Stimulated activated CD8-positive, alpha-beta memory T cell treated with anti-CD3 and anti-CD28 coated beads, Interleukin-7, amount 100 ng/mL, for 1 hour (primary cell): ENCODE data around the gene CAGE1.

Experiments
- DNase-seq, 2 donors: peaks; one replicate each; pipeline ENCODE4 v3.0.0-alpha.2; 2020; ENCODE audit warnings: low read depth in 2 of 2

The CAGE1 gene

DNA sequence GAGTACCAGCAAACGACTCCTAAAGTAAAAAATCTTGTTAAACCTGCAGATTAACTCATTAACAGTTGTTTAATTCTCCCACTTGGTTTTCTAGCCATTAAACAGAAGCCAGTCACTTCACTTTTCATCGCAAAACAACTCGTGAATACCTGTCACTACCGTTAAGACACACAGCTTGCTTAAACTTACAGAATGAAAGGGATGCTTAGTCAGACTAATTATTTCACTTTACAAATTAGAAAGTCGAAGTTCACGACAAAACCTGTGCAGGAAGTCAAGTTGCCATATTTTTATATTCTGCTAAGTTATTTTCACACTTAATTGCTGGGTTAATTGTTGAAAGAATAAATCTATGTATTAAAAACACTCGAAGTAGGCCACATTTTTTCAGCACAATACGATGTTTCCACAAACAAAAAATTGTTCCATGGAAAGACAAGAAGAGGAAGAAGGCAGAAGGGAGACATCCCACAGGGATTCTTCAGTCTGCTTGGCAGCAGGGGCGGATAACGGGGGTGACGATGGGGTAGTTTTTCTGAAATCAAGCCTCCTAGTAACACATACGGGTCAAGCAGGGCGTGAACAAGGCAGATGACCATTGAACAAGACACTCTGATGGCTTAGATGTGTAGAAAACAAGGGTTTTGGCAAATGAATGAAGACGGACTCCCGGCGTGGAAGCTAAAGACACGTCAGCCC, 77.5 kb downstream of the CAGE1 start:
- DNase-seq, result no peak

DNA sequence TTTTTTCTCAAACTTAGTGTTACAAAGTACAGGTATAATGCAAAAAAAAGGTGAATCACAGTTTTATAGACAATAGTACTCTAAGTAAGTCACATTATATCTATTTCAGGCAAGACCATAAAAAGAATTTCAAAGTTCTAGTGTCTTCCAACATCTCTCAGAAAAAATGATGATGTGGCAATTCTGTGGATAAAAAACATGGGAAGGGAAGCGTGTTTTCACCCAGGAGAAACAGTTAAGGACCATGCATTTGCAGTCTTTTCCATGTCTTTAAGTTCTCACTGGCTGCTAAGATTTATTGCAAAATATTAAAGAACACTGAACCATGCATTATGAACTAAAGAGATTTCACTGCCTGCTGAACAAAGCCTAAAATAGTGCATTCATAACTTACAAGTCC, 78.4 kb downstream of the CAGE1 start:
- DNase-seq, result no peak

DNA sequence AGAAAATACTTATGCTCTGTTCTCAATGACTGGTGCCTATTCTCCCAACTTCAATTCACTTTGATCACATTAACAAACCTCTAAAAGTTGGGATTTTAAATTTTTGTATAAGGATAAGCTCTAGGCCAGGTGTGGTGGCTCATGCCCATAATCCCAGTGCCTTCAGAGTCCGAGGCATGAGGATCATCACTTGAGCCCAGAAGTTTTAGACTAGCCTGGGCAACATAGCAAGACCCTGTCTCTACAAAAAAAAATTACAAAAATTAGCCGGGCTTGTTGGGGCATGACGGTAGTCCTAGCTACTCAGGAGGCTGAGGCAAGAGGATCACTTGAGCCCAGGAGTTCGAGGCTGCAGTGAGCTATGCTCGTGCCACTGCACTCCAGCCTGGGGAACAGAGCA, 80.5 kb downstream of the CAGE1 start:
- no peak for DNase-seq

DNA sequence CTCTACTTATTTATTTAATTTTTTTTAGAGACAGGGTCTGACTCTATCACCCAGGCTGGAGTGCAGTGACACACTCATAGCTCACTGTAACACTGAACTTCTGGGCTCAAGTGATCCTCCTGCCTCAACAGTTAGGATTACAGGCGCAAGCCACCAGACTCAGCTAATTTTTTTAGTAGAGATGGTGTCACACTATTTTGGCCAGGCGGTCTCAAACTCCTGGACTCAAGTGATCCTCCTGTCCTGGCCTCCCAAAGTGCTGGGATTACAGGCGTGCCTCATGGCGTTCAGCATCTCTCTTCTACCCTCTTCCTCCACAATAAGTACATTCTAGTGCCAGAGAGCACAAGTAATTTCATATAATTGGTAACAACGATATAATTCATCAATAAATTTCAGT, 82.0 kb downstream of the CAGE1 start:
- no peak for DNase-seq

DNA sequence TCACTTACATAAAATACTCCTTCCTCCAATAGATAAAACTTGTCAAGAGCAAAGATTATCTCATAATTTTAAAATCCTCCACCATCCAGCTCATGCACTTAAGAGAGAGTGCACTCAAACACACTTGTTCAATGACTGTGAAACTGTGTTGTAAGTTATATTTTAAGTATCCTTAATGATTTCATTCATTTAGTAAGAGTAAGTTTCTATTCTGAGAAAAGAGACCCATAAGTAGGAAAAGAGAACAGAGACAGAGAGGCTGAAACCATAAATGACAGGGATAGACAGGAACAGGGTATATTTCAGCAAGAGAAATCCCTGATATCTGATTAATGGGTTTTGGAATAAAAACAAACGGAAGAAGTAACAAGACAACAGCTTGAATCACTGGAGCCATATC, 84.7 kb downstream of the CAGE1 start:
- no peak for DNase-seq

DNA sequence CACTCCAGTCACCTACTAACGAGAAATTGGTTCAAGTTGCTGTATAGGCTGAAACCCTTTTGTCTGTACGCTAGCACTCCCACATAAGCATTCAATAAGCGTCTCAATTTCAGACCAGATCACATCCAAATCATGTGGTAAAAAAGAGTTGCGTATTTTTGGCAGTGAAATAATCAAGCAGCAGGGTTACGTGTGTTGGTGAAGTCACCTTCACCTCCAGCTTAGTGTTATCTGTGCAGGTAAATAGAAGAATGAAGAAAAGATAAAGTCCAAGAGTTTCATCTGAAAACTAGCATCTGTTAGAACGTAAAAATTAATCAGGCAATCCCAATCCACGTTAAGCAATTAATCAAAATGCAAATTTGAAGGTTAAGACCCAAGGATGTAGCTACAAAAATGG, 87.8 kb downstream of the CAGE1 start:
- DNase-seq, result no peak

DNA sequence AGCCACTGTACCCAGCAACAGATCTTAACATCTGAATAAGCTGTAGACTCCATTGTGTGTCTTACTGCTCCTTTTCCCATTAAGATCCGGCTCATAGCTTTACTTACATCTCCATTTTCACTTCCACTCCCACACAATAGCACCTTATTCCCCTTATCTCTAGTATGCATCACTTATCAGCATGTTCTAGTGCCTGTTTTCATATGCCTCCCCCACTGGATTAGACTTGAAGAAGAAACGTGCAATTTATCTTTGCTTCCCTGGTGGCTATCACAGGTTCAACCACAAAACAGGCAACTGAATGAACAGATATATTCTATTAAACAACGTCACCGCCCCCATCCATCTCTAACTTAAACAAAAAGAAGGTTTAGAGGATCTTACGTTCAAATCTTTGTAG, 88.6 kb downstream of the CAGE1 start:
- DNase-seq, result no peak

DNA sequence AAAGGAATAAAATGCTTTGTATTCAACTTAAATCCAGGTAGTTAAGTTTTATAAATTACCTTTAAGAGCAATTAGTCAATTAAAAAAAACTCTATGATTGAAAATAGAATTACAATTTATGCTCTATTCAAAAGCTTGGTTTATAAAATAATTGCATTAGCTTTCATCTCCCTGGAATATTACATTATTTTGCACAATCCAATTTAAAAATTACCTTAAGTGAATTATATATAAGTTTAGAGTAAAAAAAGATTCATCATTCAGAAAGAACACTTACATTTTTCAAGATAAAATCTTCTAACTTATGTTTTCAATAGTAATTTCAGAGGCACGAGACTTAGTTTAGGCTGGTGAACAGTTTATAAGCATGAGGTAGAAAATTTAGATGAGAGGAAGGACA, 91.4 kb downstream of the CAGE1 start:
- DNase-seq, result no peak

DNA sequence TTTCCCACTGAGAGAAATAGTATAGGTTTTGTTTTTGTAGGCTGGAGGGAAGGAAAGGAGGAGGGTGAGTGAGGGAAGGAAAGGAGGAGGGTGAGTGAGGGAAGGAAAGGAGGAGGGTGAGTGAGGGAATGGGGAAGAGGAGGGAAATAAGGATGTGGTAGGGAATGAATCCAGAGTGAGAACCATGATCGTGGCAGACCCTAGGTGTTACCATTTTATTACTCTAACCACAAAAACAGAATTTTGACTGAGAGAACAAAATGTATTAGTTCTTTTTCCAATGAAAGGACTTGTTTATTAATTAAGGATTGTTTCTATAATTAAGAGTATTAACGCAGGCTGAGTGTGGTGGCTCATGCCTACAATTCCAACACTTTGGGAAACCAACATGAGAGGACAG, 92.9 kb downstream of the CAGE1 start:
- no peak for DNase-seq

DNA sequence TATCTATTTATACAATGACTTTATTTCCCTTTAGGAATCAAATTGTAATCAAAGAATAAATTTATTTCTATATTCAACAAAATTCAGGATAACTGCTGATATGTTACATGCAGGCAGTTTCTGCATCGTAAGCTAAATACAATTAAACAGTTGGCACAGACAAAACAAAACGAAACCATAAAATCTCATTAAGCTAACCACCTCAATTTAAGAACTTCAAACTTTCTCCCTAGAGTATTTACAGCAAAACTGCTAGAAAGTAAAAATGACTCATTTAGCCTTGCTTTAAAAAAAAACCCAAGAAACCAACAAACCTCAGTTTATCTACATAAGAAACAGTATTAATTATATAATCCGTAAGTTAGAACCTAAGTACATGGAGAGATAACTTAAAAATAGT, 93.6 kb downstream of the CAGE1 start:
- no peak for DNase-seq

DNA sequence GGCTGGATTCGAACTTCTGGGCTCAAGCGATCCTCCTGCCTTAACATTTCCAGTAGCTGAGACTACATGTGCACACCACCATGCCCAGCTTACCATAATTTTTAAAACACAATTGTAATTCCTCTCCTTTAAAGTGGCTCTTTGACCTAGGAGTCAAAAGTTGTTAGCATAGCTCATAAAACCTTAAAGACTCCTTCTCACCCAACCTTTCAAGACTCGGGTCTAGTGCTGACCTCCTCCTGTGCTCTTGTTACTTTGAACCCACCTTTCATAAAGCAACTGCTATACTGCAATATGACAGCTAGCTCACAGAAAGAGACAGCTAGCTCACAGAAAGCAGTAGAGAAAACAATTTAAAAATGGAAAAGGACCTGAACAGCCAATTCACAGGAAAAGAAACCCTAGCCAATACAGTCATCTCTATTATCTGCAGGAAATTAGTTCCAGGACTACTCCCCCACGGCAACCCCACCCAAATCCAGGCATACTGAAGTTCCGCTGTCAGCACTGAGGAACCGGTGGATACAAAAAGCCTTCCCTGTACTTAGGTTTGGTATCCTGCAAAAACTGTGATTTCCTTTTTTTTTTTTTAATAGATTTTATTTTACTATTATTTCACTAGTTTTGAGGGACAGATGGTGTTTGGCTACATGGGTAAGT, 96.8 kb downstream of the CAGE1 start:
- no peak for DNase-seq

DNA sequence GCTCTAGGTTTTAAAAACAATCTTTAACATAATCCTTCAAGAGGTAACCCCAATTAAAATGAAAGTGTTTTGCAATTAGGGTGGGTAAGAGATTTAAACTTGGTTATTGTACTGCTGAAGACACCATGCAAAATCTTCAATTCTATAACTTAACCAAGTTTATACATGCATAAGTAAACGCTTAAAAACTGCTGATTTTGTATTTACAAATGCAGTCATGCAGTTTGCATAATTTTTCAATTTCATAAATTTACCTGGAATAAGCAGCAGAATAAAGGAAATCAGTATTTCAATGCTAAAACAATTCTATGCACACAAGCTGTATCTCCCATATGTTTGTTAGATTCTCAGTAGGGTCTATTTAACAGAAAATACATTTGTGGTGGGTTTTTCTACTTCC, 99.5 kb downstream of the CAGE1 start:
- no peak for DNase-seq

DNA sequence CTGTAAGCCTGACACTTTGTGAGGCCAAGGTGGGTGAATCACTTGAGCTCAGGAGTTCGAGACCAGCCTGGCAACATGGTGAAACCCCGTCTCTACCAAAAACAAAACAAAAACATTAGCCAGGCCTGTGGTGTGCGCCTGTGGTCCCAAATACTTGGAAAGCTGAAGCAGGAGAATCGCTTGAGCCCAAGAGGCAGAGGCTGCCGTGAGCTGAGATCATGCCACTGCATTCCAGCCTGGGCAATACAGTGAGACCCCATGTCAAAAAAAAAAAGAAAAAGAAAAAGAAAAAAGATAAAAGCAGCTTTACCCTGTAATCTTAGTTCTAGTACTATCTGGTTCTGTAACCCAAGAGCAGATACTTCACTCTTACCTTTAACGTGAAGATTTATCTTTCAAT, 104.1 kb downstream of the CAGE1 start:
- no peak for DNase-seq

DNA sequence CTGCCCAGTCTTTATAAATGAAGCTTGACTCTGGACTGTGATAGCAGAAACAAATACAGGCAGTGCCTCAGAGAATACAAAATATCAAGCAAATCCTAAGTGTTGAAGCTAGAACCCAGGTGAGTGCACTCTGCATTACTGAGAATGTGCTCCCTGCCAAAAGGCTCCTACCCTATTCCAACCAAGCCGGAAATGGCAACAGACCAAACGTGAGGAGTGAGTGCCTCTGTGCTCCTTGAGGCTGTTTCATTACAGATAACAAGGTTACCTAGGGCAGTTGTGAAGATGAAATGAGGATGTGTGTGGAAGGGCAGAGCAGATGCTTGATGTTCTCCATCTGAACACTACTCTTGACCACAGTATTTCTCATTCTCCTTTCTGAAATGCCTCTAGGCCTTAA, 105.9 kb downstream of the CAGE1 start:
- DNase-seq, result no peak

DNA sequence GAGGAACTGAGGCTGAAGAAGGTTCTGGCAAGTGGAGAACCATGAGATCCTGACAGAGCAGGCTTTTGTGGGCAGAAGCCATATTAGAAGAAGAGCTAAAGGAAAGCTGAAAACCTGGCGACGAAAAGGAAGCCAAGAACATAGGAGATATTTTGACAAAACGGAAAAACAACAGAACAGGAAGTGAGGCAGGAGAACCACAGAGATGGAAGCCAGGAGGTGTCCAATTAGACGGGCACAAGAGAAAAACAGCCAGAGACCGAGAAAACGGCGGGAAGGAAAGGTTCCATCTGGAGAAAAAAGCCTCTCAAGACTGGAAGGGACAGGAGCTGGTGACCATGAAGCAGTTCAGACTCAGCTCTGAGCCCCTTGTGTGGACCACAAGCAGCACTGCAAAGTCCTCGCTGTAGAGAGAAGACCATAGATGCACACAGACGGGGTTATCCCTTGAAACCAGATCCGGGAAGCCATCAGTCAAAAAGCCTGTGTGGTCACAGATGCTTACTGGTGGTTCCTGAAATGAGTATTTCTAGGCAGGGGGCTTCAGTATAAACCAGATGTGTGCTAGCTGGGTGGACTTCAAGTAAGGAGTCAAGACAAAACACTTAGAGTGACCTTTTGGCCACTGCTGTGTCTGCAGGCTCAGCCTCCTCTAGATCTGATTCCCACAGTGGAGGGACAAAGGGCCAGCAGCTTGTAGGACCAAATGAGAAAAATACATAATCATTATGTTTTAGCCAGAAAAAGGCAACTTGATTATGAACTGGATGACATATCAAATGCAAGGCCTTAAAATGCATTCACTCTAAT, 107.2 kb downstream of the CAGE1 start:
- no peak for DNase-seq
